BE2C (cell line): ENCODE measurements around the gene HCAR3.

Experiments
- DNase-seq: peaks from one replicate; pipeline ENCODE4 v3.0.0-alpha.2; 2020
- H3K27me3 ChIP-seq: fragments of 250-450 bp; sonication (Bioruptor Pico); 2 replicates; pipeline ENCODE4 v1.5.1; 2020; ENCODE audit warnings: mild to moderate bottlenecking
- H3K36me3 ChIP-seq: fragments of 250-450 bp; sonication (Bioruptor Pico); 2 replicates; pipeline ENCODE4 v1.5.1; 2020; ENCODE audit warnings: mild to moderate bottlenecking
- H3K4me1 ChIP-seq: fragments of 250-450 bp; sonication (Bioruptor Pico); 2 replicates; pipeline ENCODE4 v1.5.1; 2020
- H3K4me3 ChIP-seq: 2 replicates; pipeline ENCODE4 v1.5.1; 2011; ENCODE audit warnings: low read depth, low read length
- H3K9me3 ChIP-seq: fragments of 250-450 bp; sonication (Bioruptor Pico); 2 replicates; pipeline ENCODE4 v1.5.1; 2020
- TF ChIP-seq, protein P1 (sequence below): IDR thresholded peaks from 2 replicates; pipeline ENCODE4 v1.5.1; 2012; ENCODE audit warnings: mild to moderate bottlenecking, low read depth, low read length

The HCAR3 gene

DNA sequence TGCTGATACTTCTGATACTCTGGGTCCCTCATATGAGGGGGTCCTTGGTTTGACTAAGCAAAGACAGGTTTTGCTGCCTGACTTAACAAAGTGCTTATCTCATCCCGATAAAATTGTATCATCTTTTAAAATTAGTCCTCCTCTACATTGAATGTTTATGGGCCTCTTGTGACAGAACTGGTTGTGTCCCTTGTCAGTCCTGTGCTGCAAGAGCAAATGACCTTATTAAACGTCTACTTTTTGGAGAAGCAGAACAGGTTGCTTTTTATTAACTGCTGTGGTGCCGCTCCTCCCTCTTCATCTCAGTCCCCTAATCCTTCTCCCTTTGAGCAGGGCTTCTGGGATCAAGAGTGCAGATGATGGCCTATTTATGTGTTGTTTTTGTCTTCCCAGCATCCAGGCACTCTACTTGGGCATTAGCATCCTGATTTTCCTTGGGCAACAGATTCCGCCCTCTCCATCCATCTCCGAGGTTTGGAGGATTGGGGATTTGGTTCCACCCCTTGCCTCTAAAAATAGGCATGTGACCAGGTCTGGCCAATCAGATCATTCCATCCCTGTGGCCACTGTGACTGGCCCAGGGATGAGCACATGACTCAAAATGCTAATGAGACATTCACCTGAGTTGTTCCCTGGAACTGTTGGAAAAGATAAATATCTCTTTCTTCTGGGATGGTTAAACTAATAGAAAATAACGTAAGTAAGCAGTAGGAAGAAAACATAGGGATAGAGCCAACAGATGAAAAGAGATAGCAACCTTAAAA, 33.1 kb upstream of the HCAR3 start:
- Histone ChIP-seq H3K36me3 (peaks cover 5% of the 10 kb centered on the region), H3K9me3 (no peaks in the 10 kb centered on the region), H3K4me1 (no peaks in the 10 kb centered on the region), H3K4me3 (peak overlapping the region; percentile 29), H3K27me3 (no peaks in the 10 kb centered on the region)
- peak; percentile 46 for DNase-seq
- TF ChIP-seq, protein P1, sequence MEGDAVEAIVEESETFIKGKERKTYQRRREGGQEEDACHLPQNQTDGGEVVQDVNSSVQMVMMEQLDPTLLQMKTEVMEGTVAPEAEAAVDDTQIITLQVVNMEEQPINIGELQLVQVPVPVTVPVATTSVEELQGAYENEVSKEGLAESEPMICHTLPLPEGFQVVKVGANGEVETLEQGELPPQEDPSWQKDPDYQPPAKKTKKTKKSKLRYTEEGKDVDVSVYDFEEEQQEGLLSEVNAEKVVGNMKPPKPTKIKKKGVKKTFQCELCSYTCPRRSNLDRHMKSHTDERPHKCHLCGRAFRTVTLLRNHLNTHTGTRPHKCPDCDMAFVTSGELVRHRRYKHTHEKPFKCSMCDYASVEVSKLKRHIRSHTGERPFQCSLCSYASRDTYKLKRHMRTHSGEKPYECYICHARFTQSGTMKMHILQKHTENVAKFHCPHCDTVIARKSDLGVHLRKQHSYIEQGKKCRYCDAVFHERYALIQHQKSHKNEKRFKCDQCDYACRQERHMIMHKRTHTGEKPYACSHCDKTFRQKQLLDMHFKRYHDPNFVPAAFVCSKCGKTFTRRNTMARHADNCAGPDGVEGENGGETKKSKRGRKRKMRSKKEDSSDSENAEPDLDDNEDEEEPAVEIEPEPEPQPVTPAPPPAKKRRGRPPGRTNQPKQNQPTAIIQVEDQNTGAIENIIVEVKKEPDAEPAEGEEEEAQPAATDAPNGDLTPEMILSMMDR = no peak

DNA sequence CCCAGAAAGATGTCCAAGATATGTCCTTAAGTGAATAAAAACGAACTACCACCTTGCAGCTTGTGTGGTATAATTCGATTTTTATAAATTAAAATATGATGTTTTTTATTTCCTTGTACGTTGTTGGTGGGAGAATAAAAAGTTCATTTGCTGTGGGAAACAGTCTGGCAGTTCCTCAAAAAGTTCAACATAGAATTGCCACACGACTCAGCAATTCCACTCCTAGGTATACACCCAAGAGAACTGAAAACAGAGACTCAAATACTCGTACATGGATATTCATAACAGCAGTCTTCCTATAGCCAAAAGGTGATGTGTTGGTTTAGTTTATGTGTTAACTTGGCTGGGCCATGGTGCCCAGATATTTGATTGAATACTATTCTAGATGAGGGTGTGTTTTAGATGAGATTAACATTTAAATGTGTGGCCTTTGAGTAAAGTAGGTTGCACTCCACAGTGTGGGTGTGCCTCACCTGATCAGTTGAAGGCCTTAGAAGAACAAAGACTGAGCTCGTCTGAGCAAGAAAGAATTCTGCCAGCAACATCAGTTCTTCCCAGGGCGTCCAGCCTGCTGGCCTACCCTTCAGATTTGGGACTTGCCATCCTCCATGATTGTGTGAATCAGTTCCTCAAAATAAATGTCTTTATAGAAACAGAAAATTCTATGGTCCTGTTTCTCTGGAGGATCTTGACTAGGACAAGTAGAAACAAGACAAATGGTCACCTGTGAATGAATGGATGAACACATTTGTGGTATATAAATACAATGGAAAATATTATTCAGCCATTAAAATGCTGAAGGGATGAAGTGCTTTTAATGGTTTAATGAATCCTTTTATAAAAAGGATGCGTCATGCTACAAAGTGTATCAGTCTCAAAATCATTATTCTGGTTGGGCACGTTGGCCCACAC, 30.9 kb upstream of the HCAR3 start:
- H3K36me3 ChIP-seq = no peaks in the 10 kb centered on the region
- TF ChIP-seq, protein P1 = no peak
- no peaks in the 10 kb centered on the region for H3K9me3 ChIP-seq
- no peak for DNase-seq
- no peak overlapping the region for H3K4me3 ChIP-seq
- H3K27me3 ChIP-seq = no peaks in the 10 kb centered on the region
- H3K4me1 ChIP-seq = no peaks in the 10 kb centered on the region

DNA sequence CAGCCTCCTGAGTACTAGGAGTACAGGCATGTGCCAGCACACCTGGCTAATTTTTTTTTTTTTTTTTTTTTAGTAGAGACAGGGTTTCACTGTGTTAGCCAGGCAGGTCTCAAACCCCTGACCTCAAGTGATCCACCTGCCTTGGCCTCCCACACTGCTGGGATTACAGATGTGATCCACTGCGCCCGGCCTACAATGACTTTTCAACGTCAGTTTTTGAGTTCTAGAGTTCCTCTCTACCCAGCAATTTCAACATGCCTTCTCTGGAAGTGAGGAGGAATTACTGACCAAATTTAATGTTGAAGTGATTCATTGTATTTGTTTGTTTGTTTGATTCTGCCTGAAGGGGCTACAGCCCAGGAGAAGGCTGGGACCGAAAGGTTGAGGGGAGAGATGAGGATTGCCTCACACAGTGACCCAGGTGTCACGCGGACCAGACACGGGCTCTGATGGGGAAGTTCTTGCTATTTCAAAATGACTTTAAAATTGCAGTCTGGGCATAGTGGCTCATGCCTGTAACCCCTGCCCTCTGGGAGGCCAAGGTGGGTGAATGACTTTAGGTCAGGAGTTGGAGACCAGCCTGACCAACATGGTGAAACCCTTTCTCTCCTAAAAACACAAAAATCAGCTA, 27.4 kb upstream of the HCAR3 start:
- H3K4me1 ChIP-seq = no peaks in the 10 kb centered on the region
- no peak for DNase-seq
- H3K36me3 ChIP-seq = no peaks in the 10 kb centered on the region
- TF ChIP-seq, protein P1 = no peak
- H3K9me3 ChIP-seq = no peaks in the 10 kb centered on the region
- no peaks in the 10 kb centered on the region for H3K27me3 ChIP-seq
- H3K4me3 ChIP-seq = no peak overlapping the region

DNA sequence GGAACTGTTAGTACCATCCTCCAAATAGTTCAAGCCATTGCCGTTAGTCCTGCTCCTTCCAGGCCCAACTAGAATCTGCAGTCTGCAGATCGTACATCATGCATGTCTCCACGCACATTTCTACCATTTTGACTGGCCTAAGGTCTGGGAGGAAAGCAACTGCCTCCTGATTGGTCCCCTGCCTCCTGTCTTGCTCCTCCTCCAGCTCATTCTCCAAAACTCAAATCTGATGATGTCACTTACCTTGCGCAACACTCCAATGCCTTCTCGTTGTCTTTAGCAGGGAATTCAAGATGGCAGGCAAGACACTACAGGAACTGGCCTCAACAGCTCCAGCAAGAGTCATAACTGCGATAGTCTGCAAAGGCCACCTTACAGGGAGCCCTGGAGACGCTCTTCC, 23.7 kb upstream of the HCAR3 start:
- TF ChIP-seq, protein P1 = no peak
- no peak for DNase-seq
- H3K27me3 ChIP-seq = no peaks in the 10 kb centered on the region
- no peaks in the 10 kb centered on the region for H3K36me3 ChIP-seq
- H3K4me1 ChIP-seq = no peaks in the 10 kb centered on the region
- H3K9me3 ChIP-seq = no peaks in the 10 kb centered on the region
- no peak overlapping the region for H3K4me3 ChIP-seq

DNA sequence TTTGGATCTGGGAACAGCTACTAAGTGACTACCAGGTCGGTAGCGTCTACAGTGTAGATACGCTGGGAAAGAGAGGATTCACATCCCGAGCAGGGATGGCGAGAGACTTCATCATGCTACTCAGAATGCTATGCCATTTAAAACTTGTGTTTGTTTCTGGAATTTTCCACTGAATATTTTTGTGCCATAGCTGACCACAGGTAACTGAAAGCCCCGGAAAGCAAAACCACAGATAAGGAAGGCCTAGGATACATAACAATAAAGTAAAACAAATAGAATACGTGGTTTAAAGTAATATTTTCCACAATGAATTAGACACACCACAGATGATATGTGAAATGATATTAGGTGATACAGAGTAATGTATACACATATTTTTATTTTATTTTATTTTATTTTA, 22.0 kb upstream of the HCAR3 start:
- no peak for DNase-seq
- no peaks in the 10 kb centered on the region for H3K4me1 ChIP-seq
- H3K4me3 ChIP-seq = no peak overlapping the region
- TF ChIP-seq, protein P1 = no peak
- H3K36me3 ChIP-seq = no peaks in the 10 kb centered on the region
- H3K27me3 ChIP-seq = no peaks in the 10 kb centered on the region
- no peaks in the 10 kb centered on the region for H3K9me3 ChIP-seq
